EH (cell line): ENCODE measurements around the gene PPOX.

Experiments used
- DNase-seq: peaks from one replicate; pipeline ENCODE4 v3.0.0-alpha.2; 2015; ENCODE audit warnings: low read depth

The PPOX gene

GRCh38 chr1:161176468-161177111 is 10.4 kb downstream of the PPOX start:
- DNase-seq, result no peak

GRCh38 chr1:161177112-161177935 is 11.1 kb downstream of the PPOX start, which contains the start of gene B4GALT3:
B4GALT3 (minus strand) TSS chr1:161177507; CDS start chr1:161176060, 1,447 bp downstream.
- peak; percentile 75 for DNase-seq

GRCh38 chr1:161177936-161178244 is 11.7 kb downstream of the PPOX start:
- DNase-seq, result no peak

- DNase-seq, result no peak
Observed at GRCh38 chr1:161179698-161180097, 13.5 kb downstream of the PPOX start.

GRCh38 chr1:161180639-161181038 is 14.4 kb downstream of the PPOX start:
- peak; percentile 29 for DNase-seq

GRCh38 chr1:161182214-161182613 is 16.0 kb downstream of the PPOX start:
- peak; percentile 66 for DNase-seq

- peak; percentile 67 for DNase-seq
Observed at GRCh38 chr1:161185282-161185682, 19.1 kb downstream of the PPOX start.

- no peak for DNase-seq
Observed at GRCh38 chr1:161185732-161186311, 19.6 kb downstream of the PPOX start.

- DNase-seq, result no peak
Observed at GRCh38 chr1:161187311-161187710, 21.1 kb downstream of the PPOX start.

- no peak for DNase-seq
Observed at GRCh38 chr1:161188381-161188780, 22.2 kb downstream of the PPOX start.

- DNase-seq, result no peak
Observed at GRCh38 chr1:161189036-161189435, 22.8 kb downstream of the PPOX start.

- DNase-seq, result no peak
Observed at GRCh38 chr1:161190962-161191521, 24.8 kb downstream of the PPOX start.

GRCh38 chr1:161191971-161192370 is 25.7 kb downstream of the PPOX start:
- no peak for DNase-seq

GRCh38 chr1:161192476-161193465 is 26.5 kb downstream of the PPOX start:
- peak; percentile 75 for DNase-seq

- DNase-seq, result no peak
Observed at GRCh38 chr1:161193561-161194235, 27.5 kb downstream of the PPOX start.

GRCh38 chr1:161195171-161195570 is 28.9 kb downstream of the PPOX start:
- no peak for DNase-seq

- no peak for DNase-seq
Observed at GRCh38 chr1:161196111-161196510, 29.9 kb downstream of the PPOX start.

- DNase-seq, result peak; percentile 95
Observed at GRCh38 chr1:161196521-161197451, 30.6 kb downstream of the PPOX start.

GRCh38 chr1:161197560-161198193 is 31.5 kb downstream of the PPOX start:
- no peak for DNase-seq
